ENCODE data around the gene ITGA8.
"Not testable (repeated sequence)": the region's sequence is repeated elsewhere in the genome, so short reads cannot be mapped to it uniquely, and the experiment has no call there.

Gene ITGA8

GRCh38 chr10:15545266-15545665 is 174.5 kb downstream of the ITGA8 start:
- no peak overlapping the region for H3K4me3 ChIP-seq (ENCODE audit: control insufficient read depth, low read depth, low read length)
- no peak for DNase-seq (ENCODE audit: low read depth)
- no peak for TF ChIP-seq CTCF (conservative IDR thresholded peaks at IDR 0.05; ENCODE audit: control insufficient read depth, insufficient read depth, low read depth, low read length)

DNA sequence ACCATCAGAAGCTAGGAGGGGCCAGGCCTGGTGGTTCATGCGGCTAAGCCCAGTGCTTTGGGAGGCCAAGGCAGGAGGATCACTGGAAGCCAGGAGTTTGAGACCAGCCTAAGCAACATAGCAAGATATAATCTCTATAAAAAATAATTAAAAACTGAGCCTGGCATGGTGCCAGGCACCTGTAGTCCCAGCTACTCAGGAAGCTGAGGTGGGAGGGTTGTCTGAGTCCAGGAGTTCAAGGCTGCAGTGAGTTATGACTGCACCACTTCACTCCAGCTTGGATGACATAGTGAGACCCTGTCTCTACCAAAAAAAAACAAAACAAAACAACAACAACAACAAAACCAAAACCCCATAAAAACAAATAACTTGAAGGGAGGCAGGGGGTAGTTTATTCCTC is 175.7 kb downstream of the ITGA8 start:
- no peak overlapping the region for H3K4me3 ChIP-seq (ENCODE audit: control insufficient read depth, low read depth, low read length)
- no peak for DNase-seq (ENCODE audit: low read depth)
- TF ChIP-seq CTCF (conservative IDR thresholded peaks at IDR 0.05; ENCODE audit: control insufficient read depth, insufficient read depth, low read depth, low read length), result no peak

GRCh38 chr10:15542817-15543216 is 176.9 kb downstream of the ITGA8 start:
- peak; percentile 19 for DNase-seq (ENCODE audit: low read depth)

DNA sequence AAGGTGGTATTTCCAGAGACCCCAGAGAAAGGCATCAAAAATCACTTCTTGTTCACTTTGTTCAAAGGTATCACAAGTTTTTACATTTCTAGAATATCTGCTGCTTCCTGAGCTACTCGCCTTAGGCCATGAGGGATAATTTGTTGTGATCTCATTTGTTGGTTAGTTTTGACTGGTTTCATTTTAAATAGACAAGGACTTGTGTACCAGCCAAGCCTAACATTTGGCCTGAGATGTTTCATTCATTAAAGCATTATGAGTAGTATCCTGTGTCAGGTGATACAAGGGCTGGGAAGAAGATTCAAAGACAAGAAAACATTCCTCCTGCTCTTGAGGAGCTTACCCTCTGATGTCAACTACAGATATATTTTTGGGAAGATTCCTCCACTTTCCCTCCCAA is 178.3 kb downstream of the ITGA8 start:
- peak; percentile 36 for DNase-seq (ENCODE audit: low read depth)
- H3K4me3 ChIP-seq (ENCODE audit: control insufficient read depth, low read depth, low read length), result no peak overlapping the region
- no peak for TF ChIP-seq CTCF (conservative IDR thresholded peaks at IDR 0.05; ENCODE audit: control insufficient read depth, insufficient read depth, low read depth, low read length)

More at GRCh38 chr10:15542817-15543216, 176.9 kb downstream of the ITGA8 start:
- H3K4me3 ChIP-seq (ENCODE audit: control insufficient read depth, low read depth, low read length), result no peak overlapping the region
- no peak for TF ChIP-seq CTCF (conservative IDR thresholded peaks at IDR 0.05; ENCODE audit: control insufficient read depth, insufficient read depth, low read depth, low read length)

GRCh38 chr10:15540727-15541126 is 179.0 kb downstream of the ITGA8 start:
- H3K4me3 ChIP-seq (ENCODE audit: control insufficient read depth, low read depth, low read length), result no peak overlapping the region
- DNase-seq (ENCODE audit: low read depth), result peak; percentile 25
- no peak for TF ChIP-seq CTCF (conservative IDR thresholded peaks at IDR 0.05; ENCODE audit: control insufficient read depth, insufficient read depth, low read depth, low read length)

GRCh38 chr10:15539262-15539661 is 180.5 kb downstream of the ITGA8 start:
- H3K4me3 ChIP-seq (ENCODE audit: control insufficient read depth, low read depth, low read length), result no peak overlapping the region
- peak; percentile 64 for DNase-seq (ENCODE audit: low read depth)
- TF ChIP-seq CTCF (conservative IDR thresholded peaks at IDR 0.05; ENCODE audit: control insufficient read depth, insufficient read depth, low read depth, low read length), result no peak

- DNase-seq (ENCODE audit: low read depth); H3K4me3 ChIP-seq (ENCODE audit: control insufficient read depth, low read depth, low read length): not testable (repeated sequence)
These were observed 184.7 kb downstream of the ITGA8 start for GRCh38 chr10:15534928-15535538.
